ENCODE data around the gene NEUROD2. TPM values are rescaled to one million over a fixed set of nuclear protein-coding genes. Genes with fewer than 3 reads are reported as not detected.
A peak's percentile ranks its signal among the peaks of the same experiment; 100 is the strongest.

The NEUROD2 gene
- polyA plus RNA-seq, 4 donors = 0.03 to 0.12 (median 0.07) TPM; not detected in 1

GRCh38 chr17:39581759-39582085, 26.0 kb downstream of the NEUROD2 start:
- DNase-seq (ENCODE audit: low read depth in 4 of 4, low spot score in 3 of 4) = no peak

- DNase-seq (ENCODE audit: low read depth in 4 of 4, low spot score in 3 of 4) = no peak
Observed at GRCh38 chr17:39581071-39581758, 26.5 kb downstream of the NEUROD2 start.

- DNase-seq (ENCODE audit: low read depth in 4 of 4, low spot score in 3 of 4) = no peak
Observed at GRCh38 chr17:39580082-39580468, 27.6 kb downstream of the NEUROD2 start.

GRCh38 chr17:39579318-39580081, 28.2 kb downstream of the NEUROD2 start:
- no peak for DNase-seq (ENCODE audit: low read depth in 4 of 4, low spot score in 3 of 4)

GRCh38 chr17:39578272-39578671, 29.4 kb downstream of the NEUROD2 start:
- DNase-seq (ENCODE audit: low read depth in 4 of 4, low spot score in 3 of 4) = no peak

GRCh38 chr17:39576187-39576586, 31.5 kb downstream of the NEUROD2 start:
- no peak for DNase-seq (ENCODE audit: low read depth in 4 of 4, low spot score in 3 of 4)

GRCh38 chr17:39573447-39574298, 34.0 kb downstream of the NEUROD2 start:
- peak; percentile 29 to 46 (median 44) for DNase-seq (ENCODE audit: low read depth in 4 of 4, low spot score in 3 of 4)

GRCh38 chr17:39572121-39572520, 35.6 kb downstream of the NEUROD2 start:
- no peak for DNase-seq (ENCODE audit: low read depth in 4 of 4, low spot score in 3 of 4)

- no peak for DNase-seq (ENCODE audit: low read depth in 4 of 4, low spot score in 3 of 4)
Observed at GRCh38 chr17:39569126-39569525, 38.6 kb downstream of the NEUROD2 start.

GRCh38 chr17:39568702-39569101, 39.0 kb downstream of the NEUROD2 start:
- no peak for DNase-seq (ENCODE audit: low read depth in 4 of 4, low spot score in 3 of 4)

- DNase-seq (ENCODE audit: low read depth in 4 of 4, low spot score in 3 of 4) = no peak
Observed at GRCh38 chr17:39566094-39566850, 41.4 kb downstream of the NEUROD2 start.

- DNase-seq (ENCODE audit: low read depth in 4 of 4, low spot score in 3 of 4) = peak in 1 of 4 donors; percentile 15
Observed at GRCh38 chr17:39564211-39564848, 43.4 kb downstream of the NEUROD2 start.

- peak in 1 of 4 donors; percentile 15 for DNase-seq (ENCODE audit: low read depth in 4 of 4, low spot score in 3 of 4)
Observed at GRCh38 chr17:39563476-39563875, 44.2 kb downstream of the NEUROD2 start.

- DNase-seq (ENCODE audit: low read depth in 4 of 4, low spot score in 3 of 4) = no peak
Observed at GRCh38 chr17:39562976-39563375, 44.7 kb downstream of the NEUROD2 start.

GRCh38 chr17:39562395-39562794, 45.3 kb downstream of the NEUROD2 start:
- no peak for DNase-seq (ENCODE audit: low read depth in 4 of 4, low spot score in 3 of 4)

GRCh38 chr17:39556423-39556822, 51.3 kb downstream of the NEUROD2 start:
- DNase-seq (ENCODE audit: low read depth in 4 of 4, low spot score in 3 of 4) = no peak

- no peak for DNase-seq (ENCODE audit: low read depth in 4 of 4, low spot score in 3 of 4)
Observed at GRCh38 chr17:39555368-39555767, 52.4 kb downstream of the NEUROD2 start.
